H1 (cell line): ENCODE data around the gene NEURL1. TPM values are rescaled to one million over a fixed set of nuclear protein-coding genes. Genes with fewer than 3 reads are reported as not detected.

Experiments
- CTCF ChIA-PET: fragments of 300-600 bp; sonication (Branson Sonifier 250); formaldehyde crosslinking; loops from one replicate; lab custom pipeline; 2021; ENCODE audit not compliant: partially characterized antibody; lab: Charles Lee
- POLR2A ChIA-PET: fragments of 300-600 bp; sonication (Branson Sonifier 250); formaldehyde crosslinking; loops from one replicate; lab custom pipeline; 2021; ENCODE audit warnings: inconsistent platforms; ENCODE audit not compliant: partially characterized antibody; lab: Charles Lee
- DNase-seq, 2 experiments: peaks; one replicate each; pipeline versions ENCODE4 v3.0.0 to v3.0.0-alpha.2; 2010 to 2022; ENCODE audit warnings: low spot score in 2 of 2, low read depth in 1 of 2, mixed read lengths in 1 of 2
- FAIRE-seq: peaks from 2 replicates; lab custom pipeline; 2011; peaks lifted over from hg19 to GRCh38; lab: Jason Lieb, UNC
- H2AFZ ChIP-seq: 2 replicates; pipeline ENCODE4 v1.8.1; 2012; ENCODE audit warnings: low read length, inconsistent platforms
- H2AK5ac ChIP-seq: 2 replicates; pipeline ENCODE4 v1.6.1; 2013; ENCODE audit warnings: low read depth, low read length
- H2BK120ac ChIP-seq: replicated peaks from 2 replicates; pipeline ENCODE3; 2013; ENCODE audit warnings: low read depth, low read length, inconsistent platforms
- H2BK12ac ChIP-seq: 2 replicates; pipeline ENCODE4 v1.6.1; 2013; ENCODE audit warnings: low read depth, low read length
- H2BK15ac ChIP-seq: 2 replicates; pipeline ENCODE4 v1.6.1; 2013; ENCODE audit warnings: low read length
- H2BK20ac ChIP-seq: 2 replicates; pipeline ENCODE4 v1.6.1; 2013; ENCODE audit warnings: low read length
- H2BK5ac ChIP-seq: 2 replicates; pipeline ENCODE4 v1.6.1; 2013; ENCODE audit warnings: low read depth, low read length
- H3K14ac ChIP-seq: 2 replicates; pipeline ENCODE4 v1.6.1; 2013; ENCODE audit warnings: inconsistent platforms; ENCODE audit not compliant: insufficient read length
- H3K18ac ChIP-seq: 2 replicates; pipeline ENCODE4 v1.6.1; 2013; ENCODE audit warnings: low read length; ENCODE audit errors: extremely low read depth
- H3K23ac ChIP-seq: 2 replicates; pipeline ENCODE4 v1.6.1; 2013; ENCODE audit warnings: inconsistent platforms; ENCODE audit not compliant: insufficient read length
- H3K23me2 ChIP-seq: 2 replicates; pipeline ENCODE4 v1.6.1; 2013; ENCODE audit warnings: low read depth, low read length
- H3K27ac ChIP-seq: 2 replicates; pipeline ENCODE4 v1.6.1; 2011; ENCODE audit warnings: low read depth, low read length, inconsistent platforms
- H3K27me3 ChIP-seq, 4 experiments: replicated peaks in 1 of 4; 1 replicate in 1 of 4; 2 replicates in 3 of 4; pipeline versions ENCODE4 v1.6.1 to v1.8.1; 2011 to 2013; ENCODE audit warnings: low read length in 3 of 4, mild to moderate bottlenecking in 3 of 4, inconsistent platforms in 2 of 4, mixed read lengths in 2 of 4, moderate library complexity in 1 of 4; ENCODE audit not compliant: control insufficient read depth in 3 of 4, insufficient read depth in 3 of 4; ENCODE audit errors: extremely low read depth in 1 of 4
- H3K36me3 ChIP-seq, 4 experiments: 2 replicates each; pipeline versions ENCODE4 v1.6.1 to v1.8.1; 2011 to 2013; ENCODE audit warnings: mild to moderate bottlenecking in 4 of 4, low read length in 3 of 4, moderate library complexity in 2 of 4, control low read depth in 1 of 4, inconsistent platforms in 1 of 4; ENCODE audit not compliant: insufficient read depth in 4 of 4, control insufficient read depth in 2 of 4
- H3K4ac ChIP-seq: replicated peaks from 2 replicates; pipeline ENCODE3; 2013; ENCODE audit warnings: low read length, low read depth, mixed read lengths, inconsistent platforms; ENCODE audit not compliant: insufficient read length
- H3K4me1 ChIP-seq, 4 experiments: replicated peaks in 1 of 4; 1 replicate in 1 of 4; 2 replicates in 3 of 4; pipeline versions ENCODE4 v1.6.1 to v1.8.1; 2011 to 2013; ENCODE audit warnings: low read length in 3 of 4, inconsistent platforms in 2 of 4, mixed read lengths in 1 of 4; ENCODE audit not compliant: insufficient read depth in 4 of 4, control insufficient read depth in 3 of 4
- H3K4me2 ChIP-seq, 2 experiments: 2 replicates each; pipeline versions ENCODE4 v1.6.1 to v1.8.1; 2011 to 2013; ENCODE audit warnings: low read depth in 2 of 2, low read length in 2 of 2, control low read depth in 1 of 2, inconsistent platforms in 1 of 2, mild to moderate bottlenecking in 1 of 2; ENCODE audit not compliant: insufficient read depth in 1 of 2
- H3K4me3 ChIP-seq, 4 experiments: fragments of 200-600, 300-600 bp in 1 of 4; sonication (generic), shearing (Covaris generic), sonication (Bioruptor Twin) in 1 of 4; 2 replicates each; pipeline versions ENCODE4 v1.5.1 to v1.8.1; 2011 to 2016; ENCODE audit warnings: low read length in 4 of 4, low read depth in 3 of 4, control low read depth in 2 of 4, inconsistent platforms in 2 of 4, mild to moderate bottlenecking in 2 of 4, mixed read lengths in 1 of 4, moderate library complexity in 1 of 4; ENCODE audit not compliant: insufficient read depth in 2 of 4; ENCODE audit errors: extremely low read depth in 1 of 4
- H3K56ac ChIP-seq: replicated peaks from 2 replicates; pipeline ENCODE3; 2013; ENCODE audit warnings: low read depth, mild to moderate bottlenecking, mixed read lengths, low read length, inconsistent platforms; ENCODE audit not compliant: insufficient read length
- H3K79me1 ChIP-seq: 2 replicates; pipeline ENCODE4 v1.6.1; 2013; ENCODE audit warnings: low read depth, low read length, control low read depth
- H3K79me2 ChIP-seq, 2 experiments: 2 replicates each; pipeline versions ENCODE4 v1.6.1 to v1.8.1; 2012 to 2013; ENCODE audit warnings: low read length in 2 of 2, mild to moderate bottlenecking in 2 of 2, inconsistent platforms in 1 of 2; ENCODE audit not compliant: insufficient read depth in 2 of 2, control insufficient read depth in 1 of 2
- H3K9ac ChIP-seq, 4 experiments: replicated peaks in 1 of 4; 1 replicate in 1 of 4; 2 replicates in 3 of 4; pipeline versions ENCODE4 v1.6.1 to v1.8.1; 2011 to 2013; ENCODE audit warnings: low read depth in 3 of 4, low read length in 3 of 4, control low read depth in 2 of 4, mild to moderate bottlenecking in 2 of 4, moderate library complexity in 2 of 4, inconsistent platforms in 1 of 4; ENCODE audit errors: extremely low read depth in 1 of 4
- H3K9me3 ChIP-seq, 2 experiments: 2 replicates each; pipeline versions ENCODE4 v1.6.1 to v1.8.1; 2012 to 2013; ENCODE audit warnings: mild to moderate bottlenecking in 2 of 2, moderate library complexity in 2 of 2, control low read depth in 1 of 2, inconsistent platforms in 1 of 2, low read depth in 1 of 2, low read length in 1 of 2, mixed read lengths in 1 of 2; ENCODE audit not compliant: insufficient read depth in 2 of 2
- H4K20me1 ChIP-seq, 2 experiments: replicated peaks in 1 of 2; 2 replicates each; pipeline versions ENCODE3 to v1.8.1; 2011 to 2013; ENCODE audit warnings: inconsistent platforms in 2 of 2, low read length in 2 of 2, mild to moderate bottlenecking in 1 of 2; ENCODE audit not compliant: insufficient read depth in 2 of 2, control insufficient read depth in 1 of 2
- H4K5ac ChIP-seq: 2 replicates; pipeline ENCODE4 v1.6.1; 2013; ENCODE audit warnings: low read length, low read depth, mixed read lengths, inconsistent platforms; ENCODE audit not compliant: insufficient read length
- H4K8ac ChIP-seq: 2 replicates; pipeline ENCODE4 v1.8.0; 2013; ENCODE audit warnings: mild to moderate bottlenecking, moderate library complexity, low read length, inconsistent platforms; ENCODE audit not compliant: insufficient read depth; ENCODE audit errors: extremely low read depth
- H4K91ac ChIP-seq: replicated peaks from 2 replicates; pipeline ENCODE3; 2013; ENCODE audit warnings: low read length, mixed read lengths, inconsistent platforms; ENCODE audit not compliant: insufficient read length
- BCL11A ChIP-seq, 2 experiments: IDR thresholded peaks; one replicate each; pipeline ENCODE4 v1.6.1; 2011; ENCODE audit warnings: low read depth in 2 of 2, low read length in 2 of 2, mild to moderate bottlenecking in 2 of 2
- CBX5 ChIP-seq: fragments of 300-800, 300-1000 bp; sonication (generic); IDR thresholded peaks from 2 replicates; pipeline ENCODE4 v1.7.1; 2016; ENCODE audit warnings: antibody characterized with exemption, low read length, low read depth
- EP300 ChIP-seq, 2 experiments: IDR thresholded peaks; 1 replicate in 1 of 2; 2 replicates in 1 of 2; pipeline ENCODE4 v1.6.1; 2011 to 2012; ENCODE audit warnings: low read depth in 2 of 2, low read length in 2 of 2, mild to moderate bottlenecking in 2 of 2, borderline replicate concordance in 1 of 2, inconsistent platforms in 1 of 2, moderate library complexity in 1 of 2
- POLR2A ChIP-seq, 2 experiments: IDR thresholded peaks; 1 replicate in 1 of 2; 2 replicates in 1 of 2; pipeline ENCODE4 v1.6.1; 2011; ENCODE audit warnings: low read depth in 2 of 2, low read length in 2 of 2, mild to moderate bottlenecking in 2 of 2; ENCODE audit errors: control extremely low read depth in 1 of 2
- SRF ChIP-seq: IDR thresholded peaks from 2 replicates; pipeline ENCODE4 v1.6.1; 2011; ENCODE audit warnings: mild to moderate bottlenecking, low read depth, low read length, moderate library complexity
- WGBS, 2 experiments: shearing (Covaris generic) in 1 of 2; methylation state at CpG; one replicate each; pipeline versions ENCODE4 v1.1.6 to v1.1.7; 2013 to 2015; ENCODE audit warnings: low lambda C conversion rate in 2 of 2, mixed read lengths in 2 of 2, inconsistent platforms in 1 of 2, low coverage in 1 of 2, missing lambda C conversion rate in 1 of 2; ENCODE audit not compliant: insufficient replicate concordance in 2 of 2, insufficient coverage in 1 of 2, insufficient read length in 1 of 2; ENCODE audit errors: extremely low coverage in 1 of 2, missing lambda C conversion rate in 1 of 2; 5-methylcytosine and 5-hydroxymethylcytosine counted together
- polyA plus RNA-seq, 7 experiments: library from polyadenylated mRNA; depleted of rRNA in 3 of 7; stranded (reverse) in 5 of 7; unstranded in 2 of 7; fragments of >200 nt in 5 of 7; fragments of 200-250 nt in 2 of 7; gene quantifications; 1 replicate in 5 of 7; 2 replicates in 1 of 7; 4 replicates in 1 of 7; pipeline versions ENCODE4 v1.2.1 to v1.2.3, GENCODE V29; 2011 to 2013; ENCODE audit warnings: missing spikeins in 2 of 7, mixed read lengths in 2 of 7
- total RNA-seq: library from RNA; stranded (reverse); fragmentation: NEBNext Ultra II Directional; extraction: Animal tissue kit (Norgen Biotek cat#: 25700); gene quantifications from 2 replicates; pipeline ENCODE4 v1.2.1, GENCODE V29; 2021
- TF ChIP-seq, protein P1 (sequence below): IDR thresholded peaks from 2 replicates; pipeline ENCODE4 v1.6.1; 2012; ENCODE audit warnings: inconsistent platforms

Gene NEURL1
- total and polyA plus RNA-seq, 2 of the 8 experiments (the other 6 are each of a cell fraction or from before 2014, with no cell fraction given) = 0.54 to 0.58 TPM

GRCh38 chr10:103627893-103628292, 134.4 kb downstream of the NEURL1 start:
- H2AK5ac ChIP-seq = no peak overlapping the region
- no peak for TF ChIP-seq BCL11A (IDR thresholded peaks at IDR 0.05; ENCODE audit: low read depth in 2 of 2, low read length in 2 of 2)
- no peak for TF ChIP-seq EP300 (IDR thresholded peaks at IDR 0.05; ENCODE audit: borderline replicate concordance in 1 of 2, low read depth in 2 of 2, low read length in 2 of 2)
- TF ChIP-seq, protein P1, sequence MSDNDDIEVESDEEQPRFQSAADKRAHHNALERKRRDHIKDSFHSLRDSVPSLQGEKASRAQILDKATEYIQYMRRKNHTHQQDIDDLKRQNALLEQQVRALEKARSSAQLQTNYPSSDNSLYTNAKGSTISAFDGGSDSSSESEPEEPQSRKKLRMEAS = no peak
- TF ChIP-seq POLR2A (IDR thresholded peaks at IDR 0.05; ENCODE audit: control extremely low read depth in 1 of 2, low read depth in 2 of 2, low read length in 2 of 2) = no peak
- TF ChIP-seq CBX5 = no peak
- TF ChIP-seq SRF = no peak
- H2BK12ac ChIP-seq = no peak overlapping the region; the same call in 1 of the 2 replicates
- POLR2A ChIA-PET = interaction anchor here (1.7 to 3.3 kb wide), 3 partner anchors 10 to 33 kb away, joined by 5 to 8 read pairs (median 6); no protein-coding TSS in a partner anchor
- no peak overlapping the region for H2BK15ac ChIP-seq
- no peak overlapping the region for H2BK120ac ChIP-seq
- DNase-seq = no peak
- no peak overlapping the region for H3K14ac ChIP-seq
- H4K8ac ChIP-seq = peak overlapping the region; percentile 35; the same call in 1 of the 2 replicates
- H2BK20ac ChIP-seq = no peak overlapping the region
- no peak overlapping the region for H3K9ac ChIP-seq
- H4K5ac ChIP-seq = no peak overlapping the region
- CTCF ChIA-PET = interaction anchor here (0.6 to 2.2 kb wide), 10 partner anchors 12 to 231 kb away, joined by 3 to 8 read pairs (median 4); no protein-coding TSS in a partner anchor
- H3K9me3 ChIP-seq = no peaks in the 10 kb centered on the region
- H2BK5ac ChIP-seq = no peak overlapping the region
- no peaks in the 10 kb centered on the region for H3K79me1 ChIP-seq
- no peak overlapping the region for H3K23ac ChIP-seq
- H3K4me1 ChIP-seq = no peaks in the 10 kb centered on the region
- no peak overlapping the region for H2AFZ ChIP-seq
- FAIRE-seq = no peak
- 95% methylated on average over 12 of the region's 13 CpGs; no CpG with 5 or more reads in 1 of the 2 experiments for WGBS, 2 experiments
- no peak overlapping the region for H3K4me3 ChIP-seq
- H3K56ac ChIP-seq = no peak overlapping the region
- no peak overlapping the region for H3K27ac ChIP-seq
- no peaks in the 10 kb centered on the region for H4K20me1 ChIP-seq
- H3K79me2 ChIP-seq = no peaks in the 10 kb centered on the region
- H4K91ac ChIP-seq = no peak overlapping the region
- H3K18ac ChIP-seq = no peak overlapping the region
- no peak overlapping the region for H3K4ac ChIP-seq
- no peaks in the 10 kb centered on the region for H3K23me2 ChIP-seq
- H3K36me3 ChIP-seq = no peaks in the 10 kb centered on the region
- H3K27me3 ChIP-seq = no peaks in the 10 kb centered on the region
- no peak overlapping the region for H3K4me2 ChIP-seq
